Aorta (tissue), 5 donors: ENCODE measurements around the gene SKI. TPM values are rescaled to one million over a fixed set of nuclear protein-coding genes. Genes with fewer than 3 reads are reported as not detected.
A peak's percentile ranks its signal among the peaks of the same experiment; 100 is the strongest.

ENCODE experiments used
- ATAC-seq: fragments of 200-7000 bp; cut with Tn5 transposase; one replicate; pipeline ENCODE4 v1.9.1; 2022; ENCODE audit warnings: moderate library complexity; ENCODE audit not compliant: low FRiP score
- DNase-seq, 2 donors: peaks; one replicate each; pipeline ENCODE4 v3.0.0-alpha.2; 2020
- H3K27ac ChIP-seq, 2 donors: one replicate each; pipeline ENCODE4 v1.5.1; 2013; ENCODE audit warnings: low read length in 2 of 2, mild to moderate bottlenecking in 2 of 2, moderate library complexity in 2 of 2, control low read depth in 1 of 2, inconsistent platforms in 1 of 2, low read depth in 1 of 2
- H3K27me3 ChIP-seq, 2 donors: one replicate each; pipeline ENCODE4 v1.6.1; 2013; ENCODE audit warnings: control low read depth in 1 of 2, low read length in 1 of 2, mild to moderate bottlenecking in 1 of 2, moderate library complexity in 1 of 2; ENCODE audit not compliant: insufficient read depth in 2 of 2, control insufficient read depth in 1 of 2
- H3K36me3 ChIP-seq, 2 donors: one replicate each; pipeline ENCODE4 v1.6.1; 2013; ENCODE audit warnings: control low read depth in 1 of 2, low read length in 1 of 2, mild to moderate bottlenecking in 1 of 2; ENCODE audit not compliant: insufficient read depth in 2 of 2, control insufficient read depth in 1 of 2
- H3K4me1 ChIP-seq, 2 donors: one replicate each; pipeline ENCODE4 v1.6.1; 2013; ENCODE audit warnings: low read length in 2 of 2, control low read depth in 1 of 2, mild to moderate bottlenecking in 1 of 2, moderate library complexity in 1 of 2; ENCODE audit not compliant: insufficient read depth in 2 of 2, control insufficient read depth in 1 of 2
- H3K4me3 ChIP-seq, 2 donors: one replicate each; pipeline ENCODE4 v1.5.1; 2013; ENCODE audit warnings: low read length in 2 of 2, control low read depth in 1 of 2, mild to moderate bottlenecking in 1 of 2
- H3K9me3 ChIP-seq: one replicate; pipeline ENCODE4 v1.6.1; 2013; ENCODE audit warnings: mild to moderate bottlenecking, low read length; ENCODE audit not compliant: control insufficient read depth
- whole genome bisulfite sequencing, 2 donors: extraction: QIAGEN DNeasy Blood & Tissue Kit; methylation state at CpG; one replicate each; pipeline ENCODE4 v1.1.7; 2013; 5-methylcytosine and 5-hydroxymethylcytosine counted together
- intact Hi-C, 2 donors: fragments of 100-400 bp; cut with DNase I; formaldehyde crosslinking; loops; one replicate each; pipeline versions ENCODE4 v1.14.2 to v1.15.0; 2022
- polyA plus RNA-seq, 2 donors: library from polyadenylated mRNA; stranded (reverse); fragments of 200-250 nt; gene quantifications; one replicate each; pipeline ENCODE4 v1.2.3, GENCODE V29; 2013
- total RNA-seq, 2 donors: library from RNA; stranded (reverse); fragmentation: NEBNext Ultra II Directional; extraction: Animal tissue kit (Norgen Biotek cat#: 25700); gene quantifications; one replicate each; pipeline ENCODE4 v1.2.1, GENCODE V29; 2021
- donor health status: healthy with polysubstance abuse.
- donor health status: Bipolar disorder and iron deficiency.
- donor health status: DM: no; HTN: no; CAD: no.
- donor health status: DM: no; HTN: no; CAD: no.
- donor health status: DM: yes; HTN: yes; CAD: no.

SKI gene
- total and polyA plus RNA-seq, 4 donors: 20.7 to 129 (median 74.1) TPM

DNA sequence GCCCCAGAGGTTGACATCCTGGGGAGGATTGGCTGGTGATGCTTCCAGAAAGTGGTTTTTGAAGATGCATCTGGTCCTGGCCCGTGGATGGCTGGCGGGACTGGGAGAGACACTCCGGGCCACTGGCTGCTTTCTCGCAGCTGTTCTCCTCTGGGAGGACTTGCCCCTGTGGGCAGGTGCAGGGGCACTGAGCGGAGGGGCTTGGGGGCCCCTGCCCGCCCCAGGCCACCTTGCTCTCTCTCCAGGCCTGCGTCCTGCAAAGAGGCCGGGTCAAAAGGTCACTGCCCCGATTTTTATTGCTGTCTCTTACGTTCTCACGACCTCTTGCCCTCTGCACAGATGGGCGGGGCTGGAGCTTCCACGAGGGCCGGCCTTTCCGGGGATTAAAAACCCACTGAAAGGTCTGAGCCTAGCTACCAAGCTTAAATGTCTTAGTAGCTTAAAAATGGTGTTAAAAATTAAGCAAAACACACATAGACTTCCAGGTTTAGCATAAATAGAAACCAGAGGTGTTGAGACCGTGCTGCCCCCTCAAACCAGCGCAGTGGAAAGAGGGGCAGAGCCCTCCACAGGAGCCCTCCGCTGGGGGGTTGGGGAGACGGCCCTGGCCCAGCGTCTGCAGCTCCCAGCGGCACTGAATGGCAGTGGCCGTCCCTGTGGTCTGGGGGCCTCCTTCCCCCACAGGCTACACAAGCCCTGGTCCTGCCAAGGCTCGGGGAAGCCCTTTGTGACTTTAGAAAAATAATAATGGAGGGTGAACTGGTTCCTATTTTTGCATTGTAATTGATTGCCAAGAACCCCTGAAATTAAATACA is 43.9 kb downstream of the SKI start:
- intact Hi-C loops: no loop called here

DNA sequence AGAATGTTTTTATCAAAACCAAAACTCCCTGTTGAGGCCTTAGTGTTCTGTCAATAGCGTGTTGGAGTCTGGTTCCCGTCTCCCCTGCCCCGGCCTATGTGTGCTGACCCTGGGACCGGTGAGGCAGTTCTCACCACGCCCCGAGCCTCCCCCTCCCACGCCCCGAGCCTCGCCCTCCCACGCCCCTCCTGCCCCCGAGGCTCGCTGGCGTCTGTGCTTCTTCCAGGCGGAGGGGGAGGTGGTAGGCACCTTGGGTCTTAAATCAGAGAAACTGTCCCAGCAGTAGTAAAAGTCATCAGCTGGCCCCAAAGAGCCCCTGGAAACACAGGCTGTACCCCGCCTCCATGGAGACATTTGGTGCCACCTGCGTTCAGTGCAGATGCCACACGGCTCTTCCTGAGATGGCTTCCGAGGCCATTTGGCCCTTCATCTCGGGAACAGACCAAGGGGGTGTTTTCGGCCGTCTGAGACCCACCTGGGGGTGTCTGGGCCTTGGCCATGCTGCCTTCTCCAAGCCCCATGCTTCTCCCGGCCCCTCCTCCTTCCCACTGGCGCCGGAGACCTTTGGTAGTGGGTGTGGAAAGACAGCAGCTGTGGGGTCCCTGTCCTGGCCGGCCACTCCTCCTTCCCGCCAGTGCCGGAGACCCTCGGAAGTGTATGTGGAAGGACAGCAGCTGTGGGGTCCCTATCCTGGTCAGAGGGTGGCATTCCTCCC is 44.7 kb downstream of the SKI start:
- Histone ChIP-seq H3K27me3 (no peaks in the 10 kb centered on the region), H3K9me3 (no peaks in the 10 kb centered on the region), H3K4me1 (no peaks in the 10 kb centered on the region), H3K27ac (no peak overlapping the region), H3K4me3 (no peak overlapping the region), H3K36me3 (no peaks in the 10 kb centered on the region)
- 39 to 49% methylated on average over 28 of the region's 28 CpGs for WGBS, 2 donors
- DNase-seq (no peak), ATAC-seq (no peak)
- intact Hi-C loops: no loop called here

More for the DNA sequence above, 43.9 kb downstream of the SKI start:
- H3K27me3 ChIP-seq: no peaks in the 10 kb centered on the region
- H3K4me1 ChIP-seq: no peaks in the 10 kb centered on the region
- H3K9me3 ChIP-seq: no peaks in the 10 kb centered on the region
- DNase-seq (no peak), ATAC-seq (no peak)
- H3K4me3 ChIP-seq: no peak overlapping the region
- WGBS, 2 donors: 31 to 39% methylated on average over 22 to 23 of the region's 23 CpGs
- H3K36me3 ChIP-seq: no peaks in the 10 kb centered on the region
- H3K27ac ChIP-seq: no peak overlapping the region

DNA sequence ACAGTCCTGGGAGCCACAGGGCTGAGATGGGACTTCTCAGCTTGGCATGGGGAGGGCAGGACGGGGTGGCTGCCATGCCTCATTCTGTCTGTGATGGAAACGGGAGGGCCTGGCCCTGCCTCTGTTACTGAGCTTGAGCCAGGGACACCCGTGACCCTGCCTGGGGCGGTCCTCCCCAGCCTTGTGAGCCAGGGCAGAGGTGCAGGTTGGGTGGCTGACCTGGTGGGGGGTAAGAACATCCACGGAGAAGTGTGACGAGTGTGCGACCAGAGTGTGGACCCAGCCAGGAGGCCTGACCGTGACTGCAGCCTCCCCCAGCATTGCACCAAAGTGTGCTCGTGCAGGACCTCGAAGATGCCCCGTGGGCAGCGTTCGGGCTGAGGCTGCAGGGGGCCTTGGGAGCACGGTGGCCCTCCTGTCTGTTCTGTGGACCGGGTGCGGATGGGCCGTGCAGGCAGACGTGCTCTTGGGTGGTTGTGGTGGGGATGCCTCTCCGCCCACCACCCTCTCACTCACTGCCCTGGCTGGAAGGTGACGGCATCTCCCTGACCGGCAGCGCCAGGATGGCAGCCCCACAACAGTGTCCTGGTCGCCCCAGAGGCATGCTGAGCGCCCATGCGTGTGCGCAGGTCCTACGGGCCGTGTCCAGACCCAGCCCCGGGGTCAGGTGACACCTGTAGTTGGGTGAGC is 45.4 kb downstream of the SKI start:
- intact Hi-C loops: no loop called here
- ATAC-seq (no peak), DNase-seq (no peak)
- Histone ChIP-seq H3K36me3 (no peaks in the 10 kb centered on the region), H3K27ac (peak overlapping the region in 1 of 2 donors; percentile 6), H3K4me1 (no peaks in the 10 kb centered on the region), H3K4me3 (no peak overlapping the region), H3K9me3 (no peaks in the 10 kb centered on the region), H3K27me3 (no peaks in the 10 kb centered on the region)
- WGBS, 2 donors: 44 to 52% methylated on average over 29 of the region's 29 CpGs

DNA sequence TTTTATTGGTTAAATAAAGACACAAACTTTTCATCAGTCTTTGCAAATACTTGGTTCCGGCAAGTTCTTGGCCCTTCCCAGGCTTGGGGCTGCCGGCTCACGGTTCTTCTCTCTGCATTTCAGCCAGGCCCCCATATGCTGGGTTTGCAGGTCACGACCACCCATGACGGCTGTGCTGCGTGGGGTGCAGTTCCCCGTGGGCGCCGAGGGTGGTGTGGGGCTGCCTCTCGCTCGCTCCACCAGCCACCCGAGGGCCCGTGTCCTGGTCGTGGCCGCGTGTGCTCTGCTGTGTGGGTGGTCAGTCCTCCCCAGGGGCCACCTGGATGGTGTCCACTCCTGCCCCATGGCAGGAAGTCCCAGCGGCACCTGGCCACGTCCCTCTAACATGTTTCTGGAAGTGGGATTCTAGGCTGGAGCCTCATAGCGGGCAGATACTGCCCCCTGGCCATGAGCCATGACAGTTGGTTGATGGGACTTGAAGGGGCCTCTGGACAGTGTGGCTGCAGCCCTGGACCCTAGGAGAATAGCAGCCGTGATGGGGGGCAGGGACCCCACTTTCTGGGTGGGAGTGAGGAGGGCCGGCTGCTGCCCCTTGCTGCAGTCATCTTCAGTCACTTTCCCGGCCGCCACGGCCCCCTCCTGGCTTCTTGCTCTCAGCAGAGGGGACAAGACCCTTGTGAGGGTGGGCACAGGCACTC is 46.3 kb downstream of the SKI start:
- 39 to 48% methylated on average over 24 of the region's 24 CpGs for WGBS, 2 donors
- Histone ChIP-seq H3K27me3 (no peaks in the 10 kb centered on the region), H3K4me3 (no peak overlapping the region), H3K9me3 (no peaks in the 10 kb centered on the region), H3K36me3 (no peaks in the 10 kb centered on the region), H3K4me1 (no peaks in the 10 kb centered on the region), H3K27ac (peak overlapping the region in 1 of 2 donors; percentile 18)
- intact Hi-C loops: no loop called here
- no peak for DNase-seq
- ATAC-seq: no peak

DNA sequence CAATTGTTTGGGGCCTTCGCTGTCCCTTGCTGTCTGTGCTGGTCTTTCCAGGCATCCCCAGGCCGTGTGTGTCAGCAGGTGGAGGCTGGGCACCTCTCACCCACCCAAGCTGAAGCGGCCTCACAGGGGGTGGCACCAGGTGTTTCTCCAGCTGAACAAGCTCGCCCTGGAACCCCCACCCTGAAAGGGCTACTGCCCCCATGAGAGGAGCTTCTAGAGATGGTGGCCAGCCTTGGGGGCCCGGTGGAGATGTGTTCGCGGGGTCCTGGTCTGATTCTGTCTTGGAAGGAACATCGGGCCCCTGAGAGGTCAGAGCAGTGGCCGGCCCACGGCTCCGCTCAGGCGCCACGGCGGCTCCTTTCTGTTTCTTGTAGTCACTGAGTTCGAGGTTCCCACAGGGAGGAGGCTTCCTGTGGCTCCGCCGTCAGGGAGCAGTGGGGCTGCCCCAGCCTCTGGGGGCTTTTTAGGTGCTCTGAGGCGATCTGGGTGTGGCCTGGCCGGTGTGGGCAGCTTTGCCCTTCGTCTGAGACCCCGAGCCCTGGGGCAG is 46.9 kb downstream of the SKI start:
- Histone ChIP-seq H3K27me3 (no peaks in the 10 kb centered on the region), H3K4me3 (no peak overlapping the region), H3K27ac (peak overlapping the region in 1 of 2 donors; percentile 18), H3K4me1 (no peaks in the 10 kb centered on the region), H3K36me3 (no peaks in the 10 kb centered on the region), H3K9me3 (no peaks in the 10 kb centered on the region)
- 75 to 77% methylated on average over 21 of the region's 21 CpGs for WGBS, 2 donors
- intact Hi-C loops: loop anchor here in 1 of 2 donors (5.0 kb wide), 1 partner anchor 43 kb away; no protein-coding TSS in a partner anchor
- ATAC-seq (no peak), DNase-seq (no peak)

DNA sequence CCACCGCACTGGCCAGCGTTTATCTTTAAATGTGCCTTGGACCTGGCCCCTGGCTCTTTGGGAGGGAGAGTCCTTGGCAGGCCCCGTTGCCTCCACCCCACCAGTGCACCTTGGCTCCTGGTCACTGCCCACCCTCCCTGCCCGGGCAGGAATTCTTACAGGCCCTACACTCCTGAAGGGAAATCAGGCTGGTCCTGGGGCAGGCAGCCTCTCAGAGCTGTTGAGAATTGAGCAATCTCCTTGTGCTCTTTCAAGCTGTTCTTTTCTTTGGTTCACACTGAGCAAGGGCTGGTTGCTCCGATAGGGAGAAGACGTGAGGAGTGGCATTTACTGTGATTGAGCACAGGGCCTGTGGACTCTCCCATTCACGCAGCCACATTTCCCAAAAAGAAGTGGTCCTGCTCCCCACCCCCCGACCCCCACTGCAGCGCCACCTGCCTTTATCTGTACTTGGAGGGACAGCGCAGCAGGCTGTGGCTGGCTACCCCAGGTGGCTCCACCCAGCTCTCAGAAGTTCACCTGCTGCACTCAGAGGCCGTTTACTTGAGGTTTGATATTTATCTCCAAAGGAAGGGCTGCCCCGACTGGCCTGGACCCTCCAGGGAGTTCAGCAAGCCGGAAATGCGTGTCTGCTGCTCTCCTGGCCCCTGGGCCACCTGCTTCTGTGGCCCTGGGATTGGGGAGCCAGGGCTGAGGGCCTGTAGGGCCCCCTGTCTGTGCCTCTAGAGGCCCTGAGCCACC is 47.8 kb downstream of the SKI start:
- no peaks in the 10 kb centered on the region for H3K36me3 ChIP-seq
- no peaks in the 10 kb centered on the region for H3K27me3 ChIP-seq
- H3K4me1 ChIP-seq: no peaks in the 10 kb centered on the region
- no peaks in the 10 kb centered on the region for H3K9me3 ChIP-seq
- 25 to 27% methylated on average over 14 of the region's 14 CpGs for WGBS, 2 donors
- peak overlapping the region in 1 of 2 donors; percentile 43 for H3K27ac ChIP-seq
- DNase-seq: no peak
- H3K4me3 ChIP-seq: no peak overlapping the region
- intact Hi-C loops: loop anchor here in 1 of 2 donors (5.0 kb wide), 1 partner anchor 44 kb away; no protein-coding TSS in a partner anchor
- peak; percentile 12 for ATAC-seq

DNA sequence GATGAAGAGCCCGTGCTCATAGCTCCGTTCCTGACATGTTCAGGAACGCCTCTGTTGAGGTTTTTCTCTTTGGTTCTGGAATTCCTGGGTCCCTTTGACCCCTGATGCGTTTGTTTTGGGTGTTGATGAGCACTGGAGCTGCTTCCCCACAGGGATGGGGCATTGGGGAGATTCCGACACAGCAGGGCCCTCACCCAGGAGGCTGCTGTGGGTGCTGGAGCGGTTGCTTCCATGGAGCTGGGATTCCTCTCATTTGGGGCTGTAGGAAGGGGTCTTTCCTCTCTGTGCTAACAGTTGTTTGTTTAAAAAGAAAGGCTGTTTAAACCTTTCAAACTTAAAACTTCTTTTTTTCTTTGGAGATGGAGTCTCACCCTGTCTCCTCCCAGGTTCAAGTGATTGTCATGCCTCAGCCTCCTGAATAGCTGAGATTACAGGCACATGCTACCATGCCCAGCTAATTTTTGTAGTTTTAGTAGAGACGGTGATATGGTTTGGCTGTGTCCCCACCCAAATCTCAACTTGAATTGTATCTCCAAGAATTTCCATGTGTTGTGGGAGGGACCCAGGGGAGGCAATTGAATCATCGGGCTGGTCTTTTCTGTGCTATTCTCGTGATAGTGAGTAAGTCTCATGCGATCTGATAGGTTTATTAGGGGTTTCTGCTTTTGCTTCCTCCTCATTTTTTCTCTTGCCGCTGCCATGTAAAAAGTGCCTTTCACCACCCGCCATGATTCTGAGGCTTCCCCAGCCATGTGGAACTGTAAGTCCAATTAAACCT is 48.9 kb downstream of the SKI start:
- H3K27ac ChIP-seq: peak overlapping the region in 1 of 2 donors; percentile 7
- intact Hi-C loops: loop anchor here in 1 of 2 donors (5.0 kb wide), 1 partner anchor 45 kb away; no protein-coding TSS in a partner anchor

More for the DNA sequence above, 48.9 kb downstream of the SKI start:
- DNase-seq (no peak), ATAC-seq (no peak)
- H3K27me3 ChIP-seq: no peaks in the 10 kb centered on the region
- H3K4me3 ChIP-seq: no peak overlapping the region
- H3K9me3 ChIP-seq: no peaks in the 10 kb centered on the region
- H3K4me1 ChIP-seq: no peaks in the 10 kb centered on the region
- WGBS, 2 donors: 55 to 60% methylated on average over 12 of the region's 12 CpGs
- no peaks in the 10 kb centered on the region for H3K36me3 ChIP-seq
